GM13976 (cell line): ENCODE results near the gene TSKU.

Source experiments
- DNase-seq: peaks from one replicate; pipeline ENCODE4 v3.0.0; 2012; ENCODE audit warnings: low spot score
- CTCF ChIP-seq: IDR thresholded peaks from 2 replicates; pipeline ENCODE4 v1.5.1; 2012; ENCODE audit warnings: borderline replicate concordance, mild to moderate bottlenecking; ENCODE audit not compliant: insufficient read depth; ENCODE audit errors: extremely low read depth, missing control alignments, control extremely low read depth
- in situ Hi-C: fragments of 300-500 bp; cut with MboI; formaldehyde crosslinking; loops from one replicate; pipeline ENCODE4 v1.12.0; 2022; ENCODE audit warnings: low sequenced_read_pairs, mixed read lengths, inconsistent platforms; ENCODE audit not compliant: unreplicated experiment

TSKU gene

GRCh38 chr11:76738618-76739240 is 44.4 kb upstream of the TSKU start:
- TF ChIP-seq CTCF = no peak
- no peak for DNase-seq
- in situ Hi-C loops = no loop called here

GRCh38 chr11:76739798-76740197 is 43.4 kb upstream of the TSKU start:
- no peak for TF ChIP-seq CTCF
- no peak for DNase-seq
- in situ Hi-C loops = no loop called here

GRCh38 chr11:76740772-76741171 is 42.4 kb upstream of the TSKU start:
- TF ChIP-seq CTCF = no peak
- in situ Hi-C loops = no loop called here
- no peak for DNase-seq

- no peak for DNase-seq
- in situ Hi-C loops = no loop called here
- no peak for TF ChIP-seq CTCF
Observed at GRCh38 chr11:76742902-76743301, 40.3 kb upstream of the TSKU start.

GRCh38 chr11:76744186-76745043 is 38.7 kb upstream of the TSKU start:
- in situ Hi-C loops = no loop called here
- no peak for DNase-seq
- TF ChIP-seq CTCF = no peak

- no peak for DNase-seq
- no peak for TF ChIP-seq CTCF
- in situ Hi-C loops = no loop called here
Observed at GRCh38 chr11:76745044-76745376, 38.1 kb upstream of the TSKU start.
